NT2/D1 (cell line): Measurements from ENCODE around the gene TMEM125.

Source experiments
- YY1 ChIP-seq: IDR thresholded peaks from 2 replicates; pipeline ENCODE4 v1.6.1; 2011; ENCODE audit not compliant: insufficient read length, insufficient read depth
- ZNF274 ChIP-seq: IDR thresholded peaks from 2 replicates; pipeline ENCODE4 v1.6.1; 2011; ENCODE audit warnings: mild to moderate bottlenecking, low read depth, low read length

DNA sequence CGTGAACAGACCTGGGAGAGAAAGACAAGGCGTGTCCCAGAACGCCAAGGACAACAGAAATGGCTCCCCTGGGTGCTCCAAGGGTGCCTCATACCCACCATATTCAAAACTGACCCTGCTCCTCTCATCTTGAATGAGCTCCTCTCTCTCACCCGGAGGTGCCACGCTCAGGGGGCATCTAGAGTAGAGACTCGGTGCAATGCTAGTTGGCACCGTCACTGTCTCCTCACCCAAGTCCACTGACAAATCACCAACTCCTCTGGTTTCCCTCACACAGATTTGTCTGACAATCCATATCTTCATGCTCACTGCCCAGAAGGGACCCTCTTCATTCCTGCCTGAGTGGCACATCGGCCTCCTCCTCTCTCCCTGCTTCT lies 5.0 kb downstream of the TMEM125 start:
- TF ChIP-seq YY1 (no peak), ZNF274 (no peak)
